H9 (cell line): ENCODE data around the gene AIG1. TPM values are rescaled to one million over a fixed set of nuclear protein-coding genes. Genes with fewer than 3 reads are reported as not detected.

ENCODE experiments used
- DNase-seq: peaks from one replicate; pipeline ENCODE4 v3.0.0-alpha.2; 2017
- H2AFZ ChIP-seq: one replicate; pipeline ENCODE4 v1.6.1; 2013; ENCODE audit warnings: mild to moderate bottlenecking, low read length, control low read depth, moderate library complexity
- H2AK5ac ChIP-seq: 2 replicates; pipeline ENCODE4 v1.6.1; 2013; ENCODE audit warnings: low read length, control low read depth, mixed read lengths; ENCODE audit not compliant: insufficient read length
- H2BK120ac ChIP-seq: one replicate; pipeline ENCODE4 v1.6.1; 2013; ENCODE audit warnings: low read depth, mild to moderate bottlenecking, low read length, control low read depth, inconsistent platforms; ENCODE audit not compliant: poor library complexity, severe bottlenecking
- H2BK12ac ChIP-seq: 2 replicates; pipeline ENCODE4 v1.6.1; 2013; ENCODE audit warnings: low read length, control low read depth, mixed read lengths, low read depth; ENCODE audit not compliant: insufficient read length
- H2BK15ac ChIP-seq: 2 replicates; pipeline ENCODE4 v1.6.1; 2013; ENCODE audit warnings: low read depth, low read length, control low read depth
- H2BK20ac ChIP-seq: one replicate; pipeline ENCODE4 v1.6.1; 2013; ENCODE audit warnings: low read depth, mild to moderate bottlenecking, low read length, control low read depth, inconsistent platforms; ENCODE audit not compliant: poor library complexity, severe bottlenecking
- H2BK5ac ChIP-seq: 2 replicates; pipeline ENCODE4 v1.6.1; 2013; ENCODE audit warnings: low read length, control low read depth, mixed read lengths; ENCODE audit not compliant: insufficient read length
- H3K14ac ChIP-seq: 2 replicates; pipeline ENCODE4 v1.6.1; 2013; ENCODE audit warnings: low read length, control low read depth; ENCODE audit not compliant: insufficient read depth
- H3K18ac ChIP-seq: 2 replicates; pipeline ENCODE4 v1.6.1; 2013; ENCODE audit warnings: low read depth, mild to moderate bottlenecking, mixed read lengths, low read length, control low read depth; ENCODE audit not compliant: insufficient read length
- H3K23ac ChIP-seq: 2 replicates; pipeline ENCODE4 v1.6.1; 2013; ENCODE audit warnings: low read length, control low read depth, mixed read lengths, low read depth; ENCODE audit not compliant: insufficient read length
- H3K23me2 ChIP-seq: 2 replicates; pipeline ENCODE4 v1.6.1; 2013; ENCODE audit warnings: low read depth, mild to moderate bottlenecking, mixed read lengths, low read length, control low read depth; ENCODE audit not compliant: insufficient read length, poor library complexity, severe bottlenecking
- H3K27ac ChIP-seq: 2 replicates; pipeline ENCODE4 v1.5.1; 2013; ENCODE audit warnings: low read length, control low read depth, mixed read lengths, low read depth; ENCODE audit not compliant: insufficient read length
- H3K27me3 ChIP-seq: 2 replicates; pipeline ENCODE4 v1.6.1; 2013; ENCODE audit warnings: low read length, control low read depth, inconsistent platforms; ENCODE audit not compliant: insufficient read depth
- H3K4ac ChIP-seq: 2 replicates; pipeline ENCODE4 v1.6.1; 2013; ENCODE audit warnings: low read depth, mild to moderate bottlenecking, control low read depth, inconsistent platforms, low read length, moderate library complexity
- H3K4me1 ChIP-seq: 2 replicates; pipeline ENCODE4 v1.6.1; 2013; ENCODE audit warnings: low read length, control low read depth, inconsistent platforms; ENCODE audit not compliant: insufficient read depth
- H3K4me2 ChIP-seq: 2 replicates; pipeline ENCODE4 v1.6.1; 2013; ENCODE audit warnings: low read length, control low read depth, mixed read lengths; ENCODE audit not compliant: insufficient read length, insufficient read depth
- H3K56ac ChIP-seq: 2 replicates; pipeline ENCODE4 v1.6.1; 2013; ENCODE audit warnings: low read depth, mild to moderate bottlenecking, mixed read lengths, low read length, control low read depth; ENCODE audit not compliant: insufficient read length
- H3K79me1 ChIP-seq: 2 replicates; pipeline ENCODE4 v1.6.1; 2013; ENCODE audit warnings: low read depth, mild to moderate bottlenecking, moderate library complexity, low read length, control low read depth, inconsistent platforms; ENCODE audit not compliant: insufficient read depth, poor library complexity, severe bottlenecking
- H3K79me2 ChIP-seq: 2 replicates; pipeline ENCODE4 v1.6.1; 2013; ENCODE audit warnings: low read length, control low read depth, inconsistent platforms; ENCODE audit not compliant: insufficient read depth
- H3K9ac ChIP-seq: 2 replicates; pipeline ENCODE4 v1.6.1; 2013; ENCODE audit warnings: low read length, control low read depth, mixed read lengths; ENCODE audit not compliant: insufficient read length; ENCODE audit errors: extremely low read depth
- H3K9me3 ChIP-seq: one replicate; pipeline ENCODE4 v1.6.1; 2013; ENCODE audit warnings: low read depth, low read length, inconsistent platforms; ENCODE audit not compliant: control insufficient read depth
- H3T11ph ChIP-seq: one replicate; pipeline ENCODE4 v1.6.1; 2013; ENCODE audit warnings: mild to moderate bottlenecking, low read length, control low read depth, inconsistent platforms
- H4K20me1 ChIP-seq: one replicate; pipeline ENCODE4 v1.6.1; 2013; ENCODE audit not compliant: control insufficient read depth, insufficient read length, insufficient read depth
- H4K5ac ChIP-seq: 2 replicates; pipeline ENCODE4 v1.6.1; 2013; ENCODE audit warnings: low read depth, mild to moderate bottlenecking, mixed read lengths, low read length, control low read depth; ENCODE audit not compliant: insufficient read length
- H4K8ac ChIP-seq: replicated peaks from 2 replicates; pipeline ENCODE4 v1.6.1; 2013; ENCODE audit warnings: low read length, control low read depth, mixed read lengths, low read depth; ENCODE audit not compliant: insufficient read length
- H4K91ac ChIP-seq: 2 replicates; pipeline ENCODE4 v1.6.1; 2013; ENCODE audit warnings: low read depth, mild to moderate bottlenecking, moderate library complexity, mixed read lengths, low read length, control low read depth; ENCODE audit not compliant: insufficient read length
- H3K27ac Mint-ChIP-seq, 3 experiments: 2 replicates in 2 of 3; 3 replicates in 1 of 3; pipeline ENCODE4 v1.8.0; 2020 to 2021; ENCODE audit warnings: mixed read lengths in 3 of 3, mild to moderate bottlenecking in 1 of 3, moderate library complexity in 1 of 3
- H3K27me3 Mint-ChIP-seq: 2 replicates; pipeline ENCODE4 v1.8.0; 2021; ENCODE audit warnings: low read depth, mild to moderate bottlenecking, moderate library complexity, mixed read lengths
- H3K36me3 Mint-ChIP-seq, 3 experiments: 2 replicates in 2 of 3; 3 replicates in 1 of 3; pipeline ENCODE4 v1.8.0; 2020 to 2021; ENCODE audit warnings: low read depth in 3 of 3, mixed read lengths in 3 of 3; ENCODE audit not compliant: insufficient read depth in 1 of 3
- H3K4me1 Mint-ChIP-seq, 2 experiments: 2 replicates each; pipeline ENCODE4 v1.8.0; 2020; ENCODE audit warnings: mixed read lengths in 2 of 2
- H3K4me3 Mint-ChIP-seq, 2 experiments: 2 replicates in 1 of 2; 3 replicates in 1 of 2; pipeline ENCODE4 v1.8.0; 2020 to 2021; ENCODE audit warnings: mild to moderate bottlenecking in 2 of 2, mixed read lengths in 2 of 2, moderate library complexity in 1 of 2
- H3K9me3 Mint-ChIP-seq, 2 experiments: 2 replicates in 1 of 2; 3 replicates in 1 of 2; pipeline ENCODE4 v1.8.0; 2020; ENCODE audit warnings: mild to moderate bottlenecking in 2 of 2, mixed read lengths in 2 of 2, moderate library complexity in 1 of 2
- WGBS: extraction: QIAGEN DNeasy Blood & Tissue Kit; methylation state at CpG from one replicate; pipeline ENCODE4 v1.1.7; 2013; ENCODE audit warnings: missing lambda C conversion rate, low lambda C conversion rate, mixed read lengths; ENCODE audit not compliant: insufficient read length; ENCODE audit errors: extremely low coverage; 5-methylcytosine and 5-hydroxymethylcytosine counted together
- total RNA-seq: library from RNA; stranded (reverse); gene quantifications from 2 replicates; pipeline ENCODE4 v1.2.1, GENCODE V29; 2021
- TF ChIP-seq, protein P1 (sequence below): fragments of 200-600 bp; sonication (generic); conservative IDR thresholded peaks from 3 replicates; pipeline ENCODE4 v1.8.0; 2021; ENCODE audit warnings: antibody characterized with exemption, mild to moderate bottlenecking

AIG1 gene
- total RNA-seq, 1 experiment from 2014 or later = 44.6 TPM

DNA sequence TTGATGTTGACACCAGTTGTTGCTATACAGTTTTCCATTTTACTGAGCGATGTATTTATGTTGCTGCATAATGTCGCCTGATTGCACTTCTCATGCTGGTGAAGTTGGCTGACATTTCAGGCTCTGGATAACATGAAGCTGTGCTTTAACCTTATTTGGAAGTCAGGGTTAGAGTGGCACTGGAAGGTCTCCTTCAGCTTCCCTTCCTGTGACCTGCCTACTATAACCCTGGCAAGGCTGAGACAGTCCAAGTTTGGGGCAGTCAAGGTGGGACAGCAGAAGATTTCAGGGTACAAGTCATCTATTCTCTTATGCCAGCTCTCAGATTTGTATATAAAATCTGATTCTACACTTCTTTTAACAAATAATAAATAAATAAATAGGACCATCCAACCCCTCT, 127.6 kb downstream of the AIG1 start:
- Histone ChIP-seq H2BK15ac (no peak overlapping the region), H2BK120ac (no peak overlapping the region), H3K27me3 (no peaks in the 10 kb centered on the region), H3K79me1 (no peaks in the 10 kb centered on the region), H3K56ac (no peak overlapping the region), H4K20me1 (no peaks in the 10 kb centered on the region), H4K8ac (no peak overlapping the region), H3T11ph (no peak overlapping the region), H3K9ac (no peak overlapping the region), H3K23me2 (no peaks in the 10 kb centered on the region), H3K23ac (no peak overlapping the region), H3K4ac (no peak overlapping the region), H4K5ac (no peak overlapping the region), H3K18ac (no peak overlapping the region), H2AK5ac (no peak overlapping the region), H3K27ac (no peak overlapping the region), H3K14ac (no peak overlapping the region), H2BK12ac (no peak overlapping the region), H2BK5ac (no peak overlapping the region), H2AFZ (no peak overlapping the region), H2BK20ac (no peak overlapping the region), H4K91ac (no peak overlapping the region), H3K4me2 (no peak overlapping the region), H3K4me1 (no peaks in the 10 kb centered on the region), H3K79me2 (no peaks in the 10 kb centered on the region), H3K9me3 (no peaks in the 10 kb centered on the region)
- Mint-ChIP-seq H3K27me3 (no peaks in the 10 kb centered on the region; the same call in 1 of the 2 replicates), H3K36me3 (peaks cover 2 to 21% (median 11%) of the 10 kb centered on the region in 3 experiments; a peak in 5 of 7 replicates), H3K4me3 (no peak overlapping the region), H3K4me1 (no peaks in the 10 kb centered on the region), H3K27ac (no peak overlapping the region), H3K9me3 (no peaks in the 10 kb centered on the region)
- WGBS = no CpG with 5 or more reads among the region's 2 CpGs
- DNase-seq = no peak
- TF ChIP-seq, protein P1, sequence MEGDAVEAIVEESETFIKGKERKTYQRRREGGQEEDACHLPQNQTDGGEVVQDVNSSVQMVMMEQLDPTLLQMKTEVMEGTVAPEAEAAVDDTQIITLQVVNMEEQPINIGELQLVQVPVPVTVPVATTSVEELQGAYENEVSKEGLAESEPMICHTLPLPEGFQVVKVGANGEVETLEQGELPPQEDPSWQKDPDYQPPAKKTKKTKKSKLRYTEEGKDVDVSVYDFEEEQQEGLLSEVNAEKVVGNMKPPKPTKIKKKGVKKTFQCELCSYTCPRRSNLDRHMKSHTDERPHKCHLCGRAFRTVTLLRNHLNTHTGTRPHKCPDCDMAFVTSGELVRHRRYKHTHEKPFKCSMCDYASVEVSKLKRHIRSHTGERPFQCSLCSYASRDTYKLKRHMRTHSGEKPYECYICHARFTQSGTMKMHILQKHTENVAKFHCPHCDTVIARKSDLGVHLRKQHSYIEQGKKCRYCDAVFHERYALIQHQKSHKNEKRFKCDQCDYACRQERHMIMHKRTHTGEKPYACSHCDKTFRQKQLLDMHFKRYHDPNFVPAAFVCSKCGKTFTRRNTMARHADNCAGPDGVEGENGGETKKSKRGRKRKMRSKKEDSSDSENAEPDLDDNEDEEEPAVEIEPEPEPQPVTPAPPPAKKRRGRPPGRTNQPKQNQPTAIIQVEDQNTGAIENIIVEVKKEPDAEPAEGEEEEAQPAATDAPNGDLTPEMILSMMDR = no peak
